Suprapubic skin (tissue), 3 donors: ENCODE measurements around the gene CAMTA2.

Experiments
- CTCF ChIP-seq, 2 donors: fragments of 200-600 bp in 1 of 2; fragments of 450-650 bp in 1 of 2; sonication (generic) in 1 of 2; IDR thresholded peaks; one replicate each; pipeline ENCODE4 v1.5.1; 2016 to 2019; ENCODE audit warnings: antibody characterized with exemption in 2 of 2, mild to moderate bottlenecking in 1 of 2, moderate library complexity in 1 of 2
- POLR2A ChIP-seq, 2 donors: fragments of 450-650 bp; IDR thresholded peaks; one replicate each; pipeline ENCODE4 v1.6.1; 2017; ENCODE audit warnings: antibody characterized with exemption in 2 of 2, mild to moderate bottlenecking in 2 of 2, moderate library complexity in 2 of 2

- TF ChIP-seq CTCF (IDR thresholded peaks at IDR 0.05) = no peak
- no peak for TF ChIP-seq POLR2A (IDR thresholded peaks at IDR 0.05)
Measured at GRCh38 chr17:5000237-5000639, 12.8 kb upstream of the CAMTA2 start.
